Nephron progenitor cell (in vitro differentiated cells): ENCODE results near the gene ABHD2.

Experiments used
- DNase-seq: peaks from one replicate; pipeline ENCODE4 v3.0.0; 2021
- H3K27ac Mint-ChIP-seq: 2 replicates; pipeline ENCODE4 v1.8.0; 2021; ENCODE audit warnings: mild to moderate bottlenecking, moderate library complexity, mixed read lengths
- H3K27me3 Mint-ChIP-seq: 2 replicates; pipeline ENCODE4 v1.8.0; 2021; ENCODE audit warnings: mild to moderate bottlenecking, low read depth, mixed read lengths; ENCODE audit not compliant: poor library complexity
- H3K36me3 Mint-ChIP-seq: 2 replicates; pipeline ENCODE4 v1.8.0; 2021; ENCODE audit warnings: low read depth, mixed read lengths
- H3K4me1 Mint-ChIP-seq: 2 replicates; pipeline ENCODE4 v1.8.0; 2021; ENCODE audit warnings: mixed read lengths
- H3K4me3 Mint-ChIP-seq: 2 replicates; pipeline ENCODE4 v1.8.0; 2021; ENCODE audit warnings: mild to moderate bottlenecking, moderate library complexity, mixed read lengths
- H3K9me3 Mint-ChIP-seq: 2 replicates; pipeline ENCODE4 v1.8.0; 2021; ENCODE audit warnings: mild to moderate bottlenecking, moderate library complexity, mixed read lengths
- CTCF ChIP-seq: fragments of 200-600 bp; sonication (generic); IDR thresholded peaks from 2 replicates; pipeline ENCODE4 v1.5.0; 2021; ENCODE audit warnings: antibody characterized with exemption

Gene ABHD2

GRCh38 chr15:89168316-89168833, 80.1 kb downstream of the ABHD2 start:
- Mint-ChIP-seq H3K4me3 (no peak overlapping the region), H3K36me3 (peaks cover 9% of the 10 kb centered on the region), H3K4me1 (peaks cover 24% of the 10 kb centered on the region), H3K27me3 (no peaks in the 10 kb centered on the region), H3K9me3 (no peaks in the 10 kb centered on the region), H3K27ac (no peak overlapping the region)
- TF ChIP-seq CTCF, result no peak
- no peak for DNase-seq

GRCh38 chr15:89170364-89170763, 82.1 kb downstream of the ABHD2 start:
- peaks cover 9% of the 10 kb centered on the region for H3K36me3 Mint-ChIP-seq

GRCh38 chr15:89171136-89172072, 83.1 kb downstream of the ABHD2 start:
- Mint-ChIP-seq H3K4me3 (no peak overlapping the region), H3K27me3 (peaks cover 3% of the 10 kb centered on the region), H3K27ac (no peak overlapping the region), H3K36me3 (peaks cover 10% of the 10 kb centered on the region), H3K4me1 (peaks cover 9% of the 10 kb centered on the region), H3K9me3 (no peaks in the 10 kb centered on the region)
- peak; percentile 61 for TF ChIP-seq CTCF
- peak; percentile 65 for DNase-seq

More at GRCh38 chr15:89170364-89170763, 82.1 kb downstream of the ABHD2 start:
- H3K27me3 Mint-ChIP-seq, result peaks cover 3% of the 10 kb centered on the region
- no peak overlapping the region for H3K27ac Mint-ChIP-seq
- no peak for TF ChIP-seq CTCF
- no peaks in the 10 kb centered on the region for H3K9me3 Mint-ChIP-seq
- H3K4me1 Mint-ChIP-seq, result peaks cover 15% of the 10 kb centered on the region
- DNase-seq, result no peak
- no peak overlapping the region for H3K4me3 Mint-ChIP-seq

- no peak overlapping the region for H3K4me3 Mint-ChIP-seq
- peaks cover 15% of the 10 kb centered on the region for H3K4me1 Mint-ChIP-seq
- H3K27me3 Mint-ChIP-seq, result peaks cover 3% of the 10 kb centered on the region
- TF ChIP-seq CTCF, result no peak
- no peak overlapping the region for H3K27ac Mint-ChIP-seq
- no peaks in the 10 kb centered on the region for H3K9me3 Mint-ChIP-seq
- peaks cover 14% of the 10 kb centered on the region for H3K36me3 Mint-ChIP-seq
- DNase-seq, result no peak
Measured at GRCh38 chr15:89172921-89173320, 84.7 kb downstream of the ABHD2 start.

- Mint-ChIP-seq H3K27me3 (peaks cover 3% of the 10 kb centered on the region), H3K36me3 (peaks cover 10% of the 10 kb centered on the region), H3K4me3 (no peak overlapping the region), H3K27ac (no peak overlapping the region), H3K4me1 (peaks cover 20% of the 10 kb centered on the region), H3K9me3 (no peaks in the 10 kb centered on the region)
- DNase-seq, result no peak
- no peak for TF ChIP-seq CTCF
Measured at GRCh38 chr15:89174476-89174875, 86.2 kb downstream of the ABHD2 start.
